ENCODE measurements around the gene TBX4.

The TBX4 gene

DNA sequence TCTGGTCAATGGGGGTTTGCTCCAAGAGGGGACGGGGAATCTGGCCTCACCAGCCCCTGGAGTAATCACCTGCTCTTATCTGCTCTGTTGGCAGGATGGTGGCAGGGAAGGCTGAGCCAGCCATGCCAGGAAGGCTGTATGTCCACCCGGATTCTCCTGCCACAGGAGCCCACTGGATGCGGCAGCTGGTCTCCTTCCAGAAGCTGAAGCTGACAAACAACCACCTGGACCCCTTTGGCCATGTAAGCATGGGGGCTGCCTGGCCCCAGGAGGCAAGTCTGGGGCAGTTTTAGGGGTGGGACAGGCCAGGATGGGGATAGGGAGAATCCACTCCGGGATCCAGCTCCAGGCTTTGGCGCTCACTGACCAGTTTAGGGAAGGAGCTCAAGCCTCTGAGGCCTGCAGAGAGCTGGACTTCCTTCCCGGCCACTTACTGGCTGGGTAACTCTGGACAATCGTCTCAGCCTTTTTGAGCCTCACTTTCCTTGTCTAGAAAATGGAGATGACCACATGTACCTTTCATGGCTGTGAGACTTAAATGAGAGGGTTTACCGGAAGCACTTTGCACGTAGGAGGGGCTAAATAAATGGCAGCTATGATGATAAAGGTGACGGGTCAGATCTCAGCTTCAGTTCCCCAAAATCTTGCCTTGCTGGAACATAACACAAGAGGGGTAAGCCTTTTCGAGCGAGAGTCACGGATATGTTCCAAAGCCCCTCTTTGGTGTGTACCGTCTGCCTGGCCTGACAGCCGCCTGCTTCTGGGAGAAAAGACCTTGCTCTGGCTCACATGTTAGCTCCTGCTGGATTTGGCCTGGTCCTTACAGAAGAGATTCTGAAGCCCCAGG is 15.4 kb downstream of the TBX4 start:
- no peak for DNase-seq

DNA sequence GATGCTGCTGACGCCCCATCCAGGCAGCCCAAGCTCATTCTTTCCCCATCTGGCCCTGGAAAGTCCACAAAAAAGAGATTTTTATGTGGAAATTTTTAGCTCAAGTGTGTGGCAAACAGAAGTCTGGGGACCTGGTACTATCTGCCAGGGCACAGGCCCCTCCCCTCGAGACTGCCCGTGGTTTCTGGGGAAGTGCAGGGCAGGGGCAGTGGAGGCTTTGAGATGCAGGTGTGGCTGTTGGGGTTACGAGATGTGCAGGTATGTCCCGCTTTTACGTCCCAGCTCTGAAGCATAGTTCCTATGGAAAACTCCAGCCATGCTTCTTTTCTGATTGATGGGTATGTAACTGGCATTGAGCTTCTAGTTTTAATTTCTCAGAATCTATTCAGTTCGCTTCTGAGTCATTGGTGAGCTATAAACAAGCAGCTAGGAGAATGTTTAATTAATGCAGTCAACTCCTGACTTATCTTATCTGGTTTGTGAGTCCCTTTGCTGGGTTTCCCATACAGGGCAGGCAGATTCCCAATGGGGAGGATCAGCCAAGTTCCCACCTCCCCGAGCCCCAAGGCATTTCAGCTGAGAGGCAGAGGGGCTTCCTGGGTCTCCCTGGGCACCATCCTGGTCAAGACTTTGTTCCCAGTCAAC is 16.2 kb downstream of the TBX4 start:
- DNase-seq = no peak

DNA sequence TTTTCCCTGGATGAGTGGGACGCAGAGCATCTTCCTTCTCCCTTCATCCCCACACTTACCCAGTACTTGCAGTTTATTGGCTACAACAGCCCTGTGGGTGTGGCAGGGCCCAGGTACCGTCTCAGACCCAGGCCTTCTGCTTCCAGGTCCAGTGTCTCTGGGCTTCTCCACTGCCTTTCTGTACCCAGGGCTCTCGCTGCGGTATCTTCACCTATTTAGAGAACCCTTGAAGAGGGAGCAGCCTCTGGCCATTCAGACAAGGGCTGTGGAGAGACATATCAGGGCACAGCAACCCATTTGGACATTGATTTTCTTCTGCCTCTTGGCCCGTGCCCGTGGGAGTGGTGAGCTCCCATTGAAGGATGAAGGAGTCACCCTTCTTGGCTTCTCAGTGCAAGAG is 17.3 kb downstream of the TBX4 start:
- DNase-seq = no peak

DNA sequence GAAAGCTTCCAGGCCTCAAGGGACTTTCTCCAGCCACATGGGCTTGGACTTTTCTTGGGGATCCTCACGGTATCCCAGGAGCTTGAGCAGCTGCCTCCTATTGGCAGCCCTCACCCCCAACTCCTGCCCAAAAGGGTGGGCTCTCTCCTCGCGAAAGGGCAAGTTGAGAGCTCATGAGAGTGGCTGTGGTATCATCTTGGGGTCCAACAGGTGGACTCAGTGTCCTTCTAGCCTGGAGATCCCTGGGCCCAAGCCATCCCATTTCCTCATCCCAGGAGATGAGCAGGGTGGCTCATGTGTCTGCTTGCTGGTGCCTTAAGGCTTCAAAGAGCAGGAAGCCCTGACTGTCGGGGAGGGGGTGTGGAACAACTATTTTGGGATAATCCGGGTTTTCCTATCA is 17.7 kb downstream of the TBX4 start:
- DNase-seq = no peak

DNA sequence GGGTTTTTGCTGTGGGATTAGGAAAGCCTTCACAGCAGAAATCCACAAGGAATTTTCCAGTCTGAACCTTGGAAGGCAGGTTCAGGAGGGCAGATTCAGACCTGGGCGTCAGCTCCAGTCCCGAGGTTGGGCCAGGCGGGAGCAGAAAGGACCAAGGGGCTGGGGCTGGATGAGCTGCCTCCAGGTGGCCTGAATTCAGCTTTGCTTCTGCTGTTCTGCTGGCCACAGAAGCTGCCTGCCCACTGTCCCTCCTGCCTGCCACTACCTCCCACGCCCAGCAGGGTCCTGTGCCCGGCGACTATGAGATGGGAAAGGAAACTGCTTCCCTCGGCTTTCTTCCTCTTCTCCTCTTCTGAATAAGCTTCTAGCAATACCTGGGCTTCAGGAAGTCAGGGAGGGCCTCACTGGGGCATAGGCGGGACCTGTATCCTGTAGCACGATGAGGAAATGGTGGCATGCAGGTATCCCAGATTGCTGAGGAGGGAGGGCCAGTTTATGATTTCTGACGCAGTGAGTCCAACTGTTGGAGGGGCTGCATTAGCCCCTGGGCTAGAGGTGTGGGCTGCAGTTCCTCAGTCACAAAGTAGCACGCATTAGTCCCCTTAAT is 18.4 kb downstream of the TBX4 start:
- DNase-seq = no peak

DNA sequence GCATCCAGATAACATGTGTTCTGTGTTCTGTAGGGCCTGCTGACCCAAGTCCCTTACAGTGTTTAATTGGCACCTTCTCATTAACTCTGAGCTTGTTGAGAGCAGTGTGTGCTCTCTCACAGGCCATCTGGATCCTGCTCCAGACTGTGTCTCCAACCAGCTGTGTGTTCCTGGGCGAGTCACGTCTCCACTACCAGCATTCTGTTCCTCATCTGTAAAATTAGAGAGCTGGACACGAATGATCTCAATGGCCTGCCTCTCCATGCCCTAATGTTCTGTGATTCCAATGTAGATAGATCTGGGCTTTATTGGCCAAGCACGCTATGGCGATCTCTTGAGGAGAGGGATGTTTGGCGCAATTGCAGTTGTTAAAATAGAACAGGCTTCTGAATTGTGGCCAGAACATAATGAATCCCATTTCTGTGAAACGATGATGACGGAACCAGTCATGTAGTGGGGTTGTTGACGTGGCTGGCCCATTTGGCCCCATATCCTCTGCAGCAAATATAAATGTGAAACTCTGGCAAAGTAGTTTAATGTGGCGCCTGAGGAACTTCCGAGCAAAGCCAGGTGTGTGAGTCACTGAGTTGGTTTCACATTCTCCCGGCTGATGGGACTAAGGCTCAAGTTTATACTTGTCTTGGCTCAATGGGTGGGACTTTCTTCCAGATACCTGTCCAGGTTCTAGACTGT is 22.2 kb downstream of the TBX4 start:
- no peak for DNase-seq

DNA sequence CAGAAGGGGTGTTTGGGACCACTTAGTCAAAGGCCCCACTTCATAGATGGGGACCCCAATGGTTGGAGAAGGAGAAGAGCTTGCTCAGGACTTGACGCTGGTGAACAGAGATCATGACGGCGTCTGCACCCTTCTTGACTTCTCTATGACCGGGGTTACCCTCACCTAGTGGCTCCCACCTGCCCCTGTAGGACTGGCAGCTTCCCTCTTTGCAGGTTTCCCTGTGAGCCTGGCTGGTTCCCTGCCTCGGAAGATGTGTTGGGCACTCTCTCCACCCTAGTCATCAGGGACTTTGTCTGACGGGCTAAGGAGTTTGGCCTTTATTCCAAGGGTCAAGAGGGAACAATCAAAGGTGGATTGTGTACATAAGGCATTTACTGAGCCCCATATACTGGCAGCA is 22.7 kb downstream of the TBX4 start:
- DNase-seq = no peak

DNA sequence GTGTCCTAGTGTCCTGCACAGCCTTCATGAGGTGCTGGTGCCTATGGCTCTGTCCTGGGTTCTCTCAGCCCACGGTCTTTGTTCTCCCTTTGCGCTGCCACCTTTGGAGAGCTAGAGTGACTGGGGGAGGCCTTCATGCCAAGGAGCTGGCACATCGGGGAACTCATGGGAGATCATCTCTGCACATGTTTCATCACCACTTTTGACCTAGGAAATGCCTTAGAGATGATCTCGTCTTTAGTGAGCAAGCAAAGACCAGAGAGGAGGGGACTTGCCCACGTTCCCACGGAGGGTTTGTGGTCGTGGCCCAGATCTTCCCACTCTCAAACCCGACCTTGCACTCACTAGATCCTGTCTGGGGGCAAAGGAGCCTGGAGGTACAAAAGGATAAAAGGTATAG is 23.5 kb downstream of the TBX4 start:
- DNase-seq = no peak

DNA sequence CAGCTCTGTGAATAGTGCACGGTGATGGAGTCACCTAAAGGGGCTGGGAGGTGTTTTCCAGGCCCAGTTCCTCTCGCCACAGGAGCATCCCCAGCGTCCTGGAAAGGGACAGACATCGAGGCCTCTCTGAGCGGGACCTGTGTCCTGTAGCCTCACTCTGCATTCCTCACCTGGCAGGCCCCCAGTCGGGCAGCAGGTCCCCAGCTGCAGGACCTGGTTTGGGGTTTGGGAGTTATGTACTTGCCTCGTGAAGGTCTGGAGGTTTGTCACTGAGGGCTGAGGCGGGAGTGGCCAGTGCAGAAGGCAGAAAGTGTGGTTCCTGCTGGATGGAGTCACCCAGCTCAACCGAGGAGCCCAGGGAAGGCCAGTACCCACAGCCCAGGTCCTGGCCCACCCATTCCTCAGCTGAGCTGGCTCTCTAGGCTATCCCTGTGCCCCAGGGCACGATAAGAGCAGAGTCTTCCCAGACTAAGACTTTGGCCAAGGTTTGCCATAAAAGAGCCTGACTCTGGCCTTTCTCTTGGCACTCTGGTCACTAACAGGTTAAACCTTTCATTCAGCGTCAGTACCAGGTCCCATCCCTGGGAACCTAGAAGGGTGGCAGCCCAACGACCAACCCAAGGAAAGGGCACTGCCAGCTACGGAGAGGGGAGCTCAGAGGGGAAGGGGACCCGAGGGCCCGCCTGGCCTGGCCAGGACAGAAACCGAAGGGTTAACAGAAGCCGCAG is 24.4 kb downstream of the TBX4 start:
- no peak for DNase-seq

DNA sequence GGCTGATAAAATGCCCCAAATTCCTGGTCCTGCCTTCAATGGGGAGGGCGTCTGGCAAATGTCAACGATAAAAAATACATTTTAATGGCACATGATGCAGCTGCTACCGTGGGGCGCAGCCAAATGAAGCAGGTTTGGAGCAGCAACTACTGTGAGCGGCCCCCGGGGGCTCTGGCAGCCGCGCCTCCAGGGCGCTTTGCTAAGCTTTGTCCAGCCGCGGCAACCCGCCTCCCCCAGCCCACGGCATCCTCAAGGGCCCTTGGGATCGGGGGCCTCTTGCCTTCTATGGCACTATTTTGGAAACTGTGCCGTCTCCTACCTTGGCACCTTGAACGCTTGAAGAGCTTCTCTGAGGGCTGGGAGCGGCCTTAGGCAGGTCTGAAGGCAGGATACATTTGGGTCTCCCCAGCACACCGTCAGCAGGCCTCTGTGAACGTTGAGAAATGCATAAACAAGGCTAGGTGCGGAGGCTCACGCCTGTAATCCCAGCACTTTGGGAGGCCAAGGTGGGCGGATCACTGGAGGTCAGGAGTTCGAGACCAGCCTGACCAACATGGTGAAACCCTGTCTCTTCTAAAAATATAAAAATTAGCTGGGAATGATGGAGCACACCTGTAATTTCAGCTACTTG is 25.1 kb downstream of the TBX4 start:
- DNase-seq = no peak

DNA sequence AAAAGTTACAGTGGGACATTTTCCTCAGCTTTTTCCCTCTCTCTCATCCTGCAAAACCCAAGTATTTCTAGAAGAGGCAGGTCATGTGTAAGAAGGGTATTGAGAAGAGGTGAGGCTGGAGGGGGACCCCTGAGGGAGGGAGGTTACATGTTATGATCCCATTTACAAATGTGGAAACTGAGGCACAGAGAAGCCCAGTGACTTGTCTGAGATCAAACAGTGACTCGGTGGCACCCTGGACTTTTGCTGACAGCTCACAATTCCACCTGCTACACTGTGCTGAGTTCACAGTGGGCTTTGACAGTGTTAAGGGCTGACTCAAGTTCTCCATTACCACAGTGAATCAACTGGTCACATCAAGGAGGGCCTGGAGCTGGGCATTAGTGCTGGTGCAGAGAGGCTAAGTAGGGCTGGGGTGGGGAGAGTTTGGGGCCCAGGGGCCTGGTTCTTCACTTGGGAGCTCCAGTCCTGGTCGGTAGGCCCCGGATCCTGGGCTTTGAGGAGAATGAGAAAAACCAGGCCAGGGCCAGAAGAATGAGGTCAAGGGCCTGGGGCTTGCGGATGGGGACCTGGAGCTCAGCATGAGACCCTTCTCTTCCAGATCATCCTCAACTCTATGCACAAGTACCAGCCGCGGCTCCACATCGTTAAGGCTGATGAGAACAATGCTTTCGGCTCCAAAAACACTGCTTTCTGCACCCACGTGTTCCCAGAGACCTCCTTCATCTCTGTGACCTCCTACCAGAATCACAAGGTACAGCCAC is 26.0 kb downstream of the TBX4 start:
- DNase-seq = no peak

DNA sequence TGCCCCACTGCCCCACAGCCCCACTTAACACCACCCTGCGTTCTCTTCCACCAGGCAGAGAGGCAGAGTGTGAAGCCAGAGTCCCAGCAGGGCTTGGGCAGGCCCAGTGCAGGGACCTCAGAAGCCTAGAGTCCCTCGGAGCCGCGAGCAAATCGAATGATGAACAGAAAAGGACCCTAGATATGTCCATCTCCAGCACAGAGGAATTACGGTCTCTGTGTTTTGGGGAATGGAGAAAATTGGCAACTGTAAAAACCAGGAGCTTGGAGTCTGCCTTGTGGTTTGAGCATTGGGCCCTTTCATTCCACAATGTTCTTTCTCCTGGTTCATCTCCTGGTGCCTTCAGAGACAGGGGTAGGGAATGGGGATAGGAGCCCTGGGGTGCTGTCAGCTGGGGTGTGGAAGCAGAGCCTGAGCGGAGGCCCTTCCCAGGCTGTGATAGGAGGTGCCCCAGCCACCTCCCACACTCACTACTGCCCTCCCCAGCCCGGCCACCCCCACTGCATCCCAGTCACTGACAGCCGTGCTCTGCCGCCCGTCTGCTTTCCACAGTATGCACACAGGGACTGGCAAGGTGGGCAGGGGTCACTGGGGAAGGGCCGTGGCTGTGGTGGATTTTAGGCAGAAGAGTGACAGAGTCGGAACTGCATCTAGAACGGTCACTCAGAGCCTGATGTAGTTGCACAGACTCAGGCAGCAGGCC is 26.7 kb downstream of the TBX4 start:
- DNase-seq = no peak

DNA sequence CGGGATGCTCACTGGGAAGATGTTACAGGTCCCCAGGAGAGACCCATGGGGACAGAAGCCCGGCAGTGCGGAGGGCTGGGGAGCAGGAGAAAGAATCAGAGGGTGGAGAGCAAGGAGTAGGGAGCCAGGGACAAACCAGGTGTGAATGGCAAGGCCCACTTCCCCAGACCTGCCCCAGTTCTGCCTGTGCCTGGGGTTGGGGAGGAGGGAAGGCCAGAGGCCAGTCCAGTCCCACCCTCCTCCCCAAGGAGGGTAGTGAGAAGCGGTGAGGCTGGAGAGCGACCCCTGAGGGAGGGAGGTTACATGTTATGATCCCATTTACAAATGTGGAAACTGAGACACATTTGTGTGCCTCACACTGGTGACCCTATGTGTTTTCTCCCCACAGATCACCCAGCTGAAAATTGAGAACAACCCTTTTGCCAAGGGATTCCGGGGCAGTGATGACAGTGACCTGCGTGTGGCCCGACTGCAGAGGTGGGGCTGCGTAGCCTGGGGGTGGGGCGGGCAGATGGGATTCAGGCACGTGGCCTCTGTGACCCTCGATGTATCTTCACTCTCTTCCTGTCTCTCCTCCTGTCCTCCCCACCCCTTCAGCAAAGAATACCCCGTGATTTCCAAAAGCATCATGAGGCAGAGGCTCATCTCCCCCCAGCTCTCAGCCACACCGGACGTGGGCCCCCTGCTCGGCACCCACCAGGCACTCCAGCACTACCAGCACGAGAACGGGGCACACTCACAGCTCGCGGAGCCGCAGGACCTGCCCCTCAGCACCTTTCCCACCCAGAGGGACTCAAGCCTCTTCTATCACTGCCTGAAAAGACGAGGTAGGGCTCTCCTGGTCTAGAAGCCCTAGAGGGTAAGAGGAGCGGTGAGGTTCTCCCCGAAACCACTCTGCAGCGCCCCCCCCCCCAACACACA is 27.5 kb downstream of the TBX4 start:
- DNase-seq = no peak

DNA sequence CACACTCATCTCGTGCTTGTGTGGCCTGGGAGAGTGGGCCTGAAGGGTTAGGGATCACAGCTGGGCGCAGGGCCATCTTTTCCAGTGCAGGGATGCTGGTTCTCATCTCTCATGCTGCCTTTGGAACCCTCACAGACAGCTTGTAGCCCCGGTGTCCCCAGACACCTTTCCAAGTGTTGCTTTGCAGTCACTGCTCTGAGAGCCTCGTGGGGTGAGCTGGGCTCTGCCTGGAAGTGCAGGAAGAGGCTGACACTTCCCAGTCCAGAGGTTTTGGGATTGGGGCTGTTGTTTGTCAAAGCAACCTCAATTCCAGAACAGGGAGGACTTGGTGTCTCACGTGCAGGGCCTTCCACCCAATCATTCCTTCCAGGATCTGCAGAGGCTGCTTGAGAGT is 28.2 kb downstream of the TBX4 start:
- no peak for DNase-seq

DNA sequence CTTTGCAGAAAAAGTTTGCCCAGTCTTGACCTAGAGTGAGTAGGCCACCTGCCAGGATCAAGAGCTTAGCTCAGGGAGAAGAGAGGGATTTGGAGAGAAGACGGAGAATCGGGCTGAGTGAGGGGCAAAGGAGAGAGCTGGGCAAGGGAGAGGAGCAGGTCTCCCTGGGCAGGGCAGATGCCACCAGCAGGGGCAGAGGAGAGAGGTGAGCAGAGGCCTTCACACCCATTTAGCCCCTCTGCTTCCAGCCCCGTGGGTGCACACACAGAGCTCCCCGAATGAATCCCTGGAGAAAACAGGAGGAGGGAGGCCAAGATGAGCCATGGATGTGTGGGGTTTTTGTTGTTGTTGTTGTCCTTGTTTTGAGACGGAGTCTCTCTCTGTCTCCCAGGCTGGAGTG is 29.2 kb downstream of the TBX4 start:
- DNase-seq = no peak

DNA sequence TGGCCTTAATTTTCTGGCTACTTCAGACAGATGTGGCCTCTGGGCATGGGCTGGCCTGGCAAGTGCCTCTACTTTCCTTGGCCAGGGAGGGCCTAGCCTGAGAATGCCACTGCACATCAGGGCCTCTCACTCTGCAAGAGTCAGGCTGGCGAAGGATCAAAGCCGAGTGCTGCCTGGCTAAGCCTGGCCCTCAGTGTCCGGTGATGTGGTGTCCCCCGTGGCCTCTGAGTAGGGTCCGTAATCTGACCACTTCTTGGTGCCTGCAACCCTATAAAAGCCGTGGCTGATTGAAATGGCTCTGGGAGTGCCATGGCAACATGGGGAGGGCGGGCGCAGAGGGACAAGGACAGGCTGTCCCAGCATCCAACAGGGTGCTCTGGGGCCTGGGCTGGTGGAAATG is 30.2 kb downstream of the TBX4 start:
- DNase-seq = no peak

DNA sequence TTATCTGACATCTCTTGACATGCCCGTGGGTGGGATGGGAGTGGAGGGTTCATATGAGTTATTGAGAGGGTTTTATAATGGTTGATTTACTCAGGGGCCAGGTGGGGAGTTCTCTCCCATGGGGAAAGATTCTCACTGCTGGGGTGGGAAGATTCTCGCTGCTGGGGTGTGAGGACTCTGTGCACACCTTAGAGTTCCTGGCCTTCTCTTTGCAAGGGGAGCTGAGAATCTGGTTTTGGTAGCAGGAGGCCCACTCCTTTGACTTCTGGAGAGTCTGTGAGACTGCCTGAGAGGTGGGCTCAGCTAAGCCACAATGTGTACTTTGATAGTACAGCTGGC is 31.5 kb downstream of the TBX4 start:
- DNase-seq = no peak

DNA sequence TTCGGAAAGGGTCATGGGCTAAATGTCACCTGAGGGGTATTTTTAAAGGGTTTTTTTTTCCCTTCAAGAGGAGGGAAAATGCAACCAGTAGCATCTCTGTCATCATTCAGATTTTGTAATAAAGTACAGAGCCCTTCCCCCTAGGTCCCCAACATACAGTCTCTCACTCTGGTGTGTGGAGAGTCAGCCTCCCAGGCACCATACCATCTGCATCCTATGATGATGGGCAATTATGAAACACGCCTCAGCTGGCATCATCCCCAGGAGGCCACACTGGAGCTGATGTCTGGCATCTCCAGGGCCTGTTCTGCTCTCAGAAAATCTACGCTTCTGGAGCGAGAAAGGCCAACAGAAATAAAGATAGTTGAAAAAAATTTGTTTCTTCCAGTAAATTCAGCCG is 32.0 kb downstream of the TBX4 start:
- DNase-seq = no peak

DNA sequence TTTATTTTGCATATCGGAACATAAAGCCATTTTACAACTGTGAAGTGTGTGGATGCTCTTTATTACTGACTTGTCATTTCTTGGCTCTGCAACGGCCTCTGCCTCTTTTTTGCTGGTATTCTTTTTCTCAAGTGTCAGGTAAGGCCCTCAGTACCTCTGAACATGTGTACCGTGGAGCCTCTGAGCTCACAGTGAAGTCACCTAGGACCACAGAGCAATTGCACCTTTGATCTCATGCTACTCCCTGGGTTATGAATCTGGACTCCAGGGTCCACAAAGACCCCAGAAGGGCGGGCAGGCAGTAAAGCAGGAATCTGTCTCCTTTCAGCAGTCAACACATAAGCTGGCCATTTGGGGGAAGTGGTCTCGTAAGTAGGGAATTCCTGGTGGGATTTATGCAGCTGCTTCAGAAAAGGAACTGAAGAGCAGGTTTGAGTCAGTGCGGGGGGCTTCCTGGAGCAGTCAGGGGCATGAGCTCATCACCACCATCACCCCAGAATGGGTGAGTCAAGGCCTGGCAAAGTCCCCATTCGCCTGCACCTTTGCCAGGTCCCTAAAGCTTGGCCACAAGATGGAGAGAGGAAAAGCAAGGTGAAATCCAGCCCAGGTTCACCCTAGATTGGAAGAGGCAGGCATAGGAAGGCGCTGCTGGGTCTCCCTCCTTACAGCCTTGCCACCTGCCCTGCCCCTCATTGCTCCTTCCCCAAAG is 33.0 kb downstream of the TBX4 start:
- DNase-seq = no peak
